ENCODE results near the gene ESR2.

ESR2 gene

GRCh38 chr14:64074961-64075612, 219.1 kb downstream of the ESR2 start:
- H3K36me3 ChIP-seq (replicated peaks), result no peaks in the 10 kb centered on the region
- no peak overlapping the region for H3K4me3 ChIP-seq (ENCODE audit: low read depth, low read length)
- TF ChIP-seq, protein P1, sequence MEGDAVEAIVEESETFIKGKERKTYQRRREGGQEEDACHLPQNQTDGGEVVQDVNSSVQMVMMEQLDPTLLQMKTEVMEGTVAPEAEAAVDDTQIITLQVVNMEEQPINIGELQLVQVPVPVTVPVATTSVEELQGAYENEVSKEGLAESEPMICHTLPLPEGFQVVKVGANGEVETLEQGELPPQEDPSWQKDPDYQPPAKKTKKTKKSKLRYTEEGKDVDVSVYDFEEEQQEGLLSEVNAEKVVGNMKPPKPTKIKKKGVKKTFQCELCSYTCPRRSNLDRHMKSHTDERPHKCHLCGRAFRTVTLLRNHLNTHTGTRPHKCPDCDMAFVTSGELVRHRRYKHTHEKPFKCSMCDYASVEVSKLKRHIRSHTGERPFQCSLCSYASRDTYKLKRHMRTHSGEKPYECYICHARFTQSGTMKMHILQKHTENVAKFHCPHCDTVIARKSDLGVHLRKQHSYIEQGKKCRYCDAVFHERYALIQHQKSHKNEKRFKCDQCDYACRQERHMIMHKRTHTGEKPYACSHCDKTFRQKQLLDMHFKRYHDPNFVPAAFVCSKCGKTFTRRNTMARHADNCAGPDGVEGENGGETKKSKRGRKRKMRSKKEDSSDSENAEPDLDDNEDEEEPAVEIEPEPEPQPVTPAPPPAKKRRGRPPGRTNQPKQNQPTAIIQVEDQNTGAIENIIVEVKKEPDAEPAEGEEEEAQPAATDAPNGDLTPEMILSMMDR (IDR thresholded peaks at IDR 0.05; ENCODE audit: low read depth, low read length, missing control alignments), result no peak
- H3K27me3 ChIP-seq (replicated peaks), result no peaks in the 10 kb centered on the region
- DNase-seq, result no peak
- in situ Hi-C loops (cut with HindIII; ENCODE audit: low pct_ligation_motif_present, low sequenced_read_pairs), result no loop called here
- H3K27ac ChIP-seq, result no peak overlapping the region

DNA sequence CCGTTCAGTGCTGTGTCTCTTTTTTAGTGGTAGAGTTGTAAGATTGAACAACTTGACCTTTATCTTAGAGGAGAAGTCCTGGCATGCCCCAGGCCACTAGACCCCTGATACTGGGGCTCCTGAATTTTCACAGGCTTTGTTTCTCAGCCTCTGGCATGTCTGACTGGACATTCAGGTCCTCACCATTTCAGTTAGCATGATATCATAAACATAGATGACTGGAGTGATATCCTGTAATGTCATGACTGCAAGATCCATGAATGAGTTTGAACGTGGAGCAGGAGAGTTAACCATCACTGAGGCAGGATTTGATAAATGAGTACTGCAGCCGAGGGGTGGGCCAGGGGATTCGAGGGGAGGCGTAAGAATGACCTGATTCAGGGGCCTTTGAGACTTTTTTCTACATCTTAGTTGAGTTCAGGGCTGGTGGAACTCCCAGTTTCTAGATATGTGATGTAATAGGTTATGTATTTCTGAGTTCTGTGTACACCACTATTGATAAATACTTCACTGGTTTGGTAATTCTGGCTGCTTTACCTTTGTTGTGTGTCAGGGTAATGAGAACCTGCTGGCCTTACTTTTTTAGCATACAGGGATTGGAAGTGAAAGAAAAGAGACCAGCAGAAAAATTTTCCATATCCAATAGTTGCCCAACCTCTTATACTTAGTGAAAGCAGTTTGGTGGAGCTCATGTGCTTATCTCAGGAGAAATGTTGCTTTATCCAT, 224.4 kb downstream of the ESR2 start:
- in situ Hi-C loops (cut with HindIII; ENCODE audit: low pct_ligation_motif_present, low sequenced_read_pairs), result no loop called here
- TF ChIP-seq, protein P1 (IDR thresholded peaks at IDR 0.05; ENCODE audit: low read depth, low read length, missing control alignments), result no peak
- Histone ChIP-seq H3K4me3 (ENCODE audit: low read depth, low read length) (no peak overlapping the region), H3K27me3 (replicated peaks) (no peaks in the 10 kb centered on the region), H3K36me3 (replicated peaks) (no peaks in the 10 kb centered on the region), H3K27ac (no peak overlapping the region)
- DNase-seq, result no peak

GRCh38 chr14:64064447-64064846, 229.7 kb downstream of the ESR2 start:
- H3K36me3 ChIP-seq (replicated peaks), result no peaks in the 10 kb centered on the region
- in situ Hi-C loops (cut with HindIII; ENCODE audit: low pct_ligation_motif_present, low sequenced_read_pairs), result no loop called here
- TF ChIP-seq, protein P1 (IDR thresholded peaks at IDR 0.05; ENCODE audit: low read depth, low read length, missing control alignments), result no peak
- no peak overlapping the region for H3K27ac ChIP-seq
- no peak overlapping the region for H3K4me3 ChIP-seq (ENCODE audit: low read depth, low read length)
- H3K27me3 ChIP-seq (replicated peaks), result no peaks in the 10 kb centered on the region
- DNase-seq, result no peak

- H3K4me3 ChIP-seq (ENCODE audit: low read depth, low read length), result no peak overlapping the region
- in situ Hi-C loops (cut with HindIII; ENCODE audit: low pct_ligation_motif_present, low sequenced_read_pairs), result no loop called here
- no peaks in the 10 kb centered on the region for H3K27me3 ChIP-seq (replicated peaks)
- DNase-seq, result no peak
- no peaks in the 10 kb centered on the region for H3K36me3 ChIP-seq (replicated peaks)
- H3K27ac ChIP-seq, result no peak overlapping the region
- TF ChIP-seq, protein P1 (IDR thresholded peaks at IDR 0.05; ENCODE audit: low read depth, low read length, missing control alignments), result no peak
Observed at GRCh38 chr14:64062381-64063115, 231.6 kb downstream of the ESR2 start.

GRCh38 chr14:64061706-64062105, 232.5 kb downstream of the ESR2 start:
- Histone ChIP-seq H3K27me3 (replicated peaks) (no peaks in the 10 kb centered on the region), H3K4me3 (ENCODE audit: low read depth, low read length) (no peak overlapping the region), H3K27ac (no peak overlapping the region), H3K36me3 (replicated peaks) (no peaks in the 10 kb centered on the region)
- no peak for DNase-seq
- in situ Hi-C loops (cut with HindIII; ENCODE audit: low pct_ligation_motif_present, low sequenced_read_pairs), result no loop called here
- TF ChIP-seq, protein P1 (IDR thresholded peaks at IDR 0.05; ENCODE audit: low read depth, low read length, missing control alignments), result no peak

Measured in brain microvascular endothelial cell (primary cell).